Activated B cell treated with CpG ODN at 0.5 μM for 24 hours (primary cell): ENCODE data around the gene EFCAB11. TPM values are rescaled to one million over a fixed set of nuclear protein-coding genes. Genes with fewer than 3 reads are reported as not detected.

Experiments
- ATAC-seq: fragments of 200-7000 bp; cut with Tn5 transposase; one replicate; pipeline ENCODE4 v1.10.0; 2021; ENCODE audit warnings: low read depth, mild to moderate bottlenecking, moderate library complexity
- CTCF ChIA-PET: fragments of 350-600 bp; sonication (Branson Sonifier 250); formaldehyde crosslinking; loops from one replicate; lab custom pipeline; 2021; ENCODE audit warnings: antibody characterized with exemption; lab: Charles Lee
- POLR2A ChIA-PET: fragments of 350-600 bp; sonication (Branson Sonifier 250); formaldehyde crosslinking; loops from one replicate; lab custom pipeline; 2021; ENCODE audit warnings: antibody characterized with exemption; lab: Charles Lee
- DNase-seq: peaks from one replicate; pipeline ENCODE4 v3.0.0; 2022
- H3K27ac Mint-ChIP-seq: one replicate; pipeline ENCODE4 v1.8.0; 2020; ENCODE audit warnings: mixed read lengths
- H3K27me3 Mint-ChIP-seq: one replicate; pipeline ENCODE4 v1.8.0; 2021; ENCODE audit warnings: mixed read lengths
- H3K36me3 Mint-ChIP-seq: one replicate; pipeline ENCODE4 v1.8.0; 2021; ENCODE audit warnings: low read depth, mixed read lengths
- H3K4me1 Mint-ChIP-seq: one replicate; pipeline ENCODE4 v1.8.0; 2021; ENCODE audit warnings: mixed read lengths
- H3K4me3 Mint-ChIP-seq: one replicate; pipeline ENCODE4 v1.8.0; 2020; ENCODE audit warnings: mild to moderate bottlenecking, mixed read lengths
- H3K9me3 Mint-ChIP-seq: one replicate; pipeline ENCODE4 v1.8.0; 2020; ENCODE audit warnings: mixed read lengths
- CTCF ChIP-seq: fragments of 200-600 bp; IDR thresholded peaks from one replicate; pipeline ENCODE4 v1.8.0; 2022; ENCODE audit warnings: antibody characterized with exemption, mild to moderate bottlenecking
- intact Hi-C: fragments of 100-400 bp; cut with micrococcal nuclease; formaldehyde crosslinking; loops from one replicate; pipeline ENCODE4 v1.15.1; 2024
- total RNA-seq: library from RNA; stranded (reverse); gene quantifications from 2 replicates; pipeline ENCODE4 v1.2.3, GENCODE V29; 2022

EFCAB11 gene
- total RNA-seq, 1 donor from 2014 or later = 7.5 TPM

- Mint-ChIP-seq H3K27ac (peak overlapping the region; percentile 95), H3K27me3 (no peaks in the 10 kb centered on the region), H3K36me3 (peaks cover 46% of the 10 kb centered on the region), H3K4me3 (peak overlapping the region; percentile 99), H3K4me1 (peaks cover 36% of the 10 kb centered on the region), H3K9me3 (no peaks in the 10 kb centered on the region)
- no peak for TF ChIP-seq CTCF
- DNase-seq = no peak
- ATAC-seq = peak; percentile 8
- intact Hi-C loops = loop anchor here (1.0 to 10.0 kb wide), 14 partner anchors 236 to 1962 kb away; partner anchors contain the start of genes EML5, FOXN3, GALC and GPR65
- ChIA-PET CTCF (interaction anchor here (8.2 kb wide), 1 partner anchor 18 kb away, joined by 48 read pairs; no protein-coding TSS in a partner anchor), POLR2A (interaction anchor here (1.1 to 3.3 kb wide), 6 partner anchors 10 to 1962 kb away, joined by 3 to 26 read pairs (median 6); partner anchors contain the start of genes CALM1, EML5 and GALC)
Observed at GRCh38 chr14:89955022-89955744, 653 bp upstream of the EFCAB11 start.

GRCh38 chr14:89953602-89954001 lies 928 bp downstream of the EFCAB11 start:
- no peak for DNase-seq
- no peak for TF ChIP-seq CTCF
- H3K36me3 Mint-ChIP-seq = peaks cover 47% of the 10 kb centered on the region
- intact Hi-C loops = loop anchor here (1.0 to 10.0 kb wide), 11 partner anchors 14 to 1961 kb away; partner anchors contain the start of genes EML5, GALC, PPP4R3A and PSMC1
- no peaks in the 10 kb centered on the region for H3K27me3 Mint-ChIP-seq
- ChIA-PET CTCF (interaction anchor here (8.2 kb wide), 1 partner anchor 19 kb away, joined by 48 read pairs; no protein-coding TSS in a partner anchor), POLR2A (interaction anchor here (3.3 kb wide), 1 partner anchor 430 kb away, joined by 26 read pairs; no protein-coding TSS in a partner anchor)
- no peak overlapping the region for H3K27ac Mint-ChIP-seq
- peaks cover under 1% of the 10 kb centered on the region for H3K9me3 Mint-ChIP-seq
- peak overlapping the region; percentile 99 for H3K4me3 Mint-ChIP-seq
- no peak for ATAC-seq
- peaks cover 32% of the 10 kb centered on the region for H3K4me1 Mint-ChIP-seq

GRCh38 chr14:89952576-89952975 lies 2.0 kb downstream of the EFCAB11 start:
- H3K27ac Mint-ChIP-seq = no peak overlapping the region
- intact Hi-C loops = loop anchor here (10.0 kb wide), 2 partner anchors 1562 to 1568 kb away; partner anchors contain the start of genes PPP4R3A and SPATA7
- peaks cover 29% of the 10 kb centered on the region for H3K4me1 Mint-ChIP-seq
- peaks cover 3% of the 10 kb centered on the region for H3K9me3 Mint-ChIP-seq
- POLR2A ChIA-PET = no interaction called here
- DNase-seq (no peak), ATAC-seq (no peak)
- no peak overlapping the region for H3K4me3 Mint-ChIP-seq
- peaks cover 42% of the 10 kb centered on the region for H3K36me3 Mint-ChIP-seq
- H3K27me3 Mint-ChIP-seq = no peaks in the 10 kb centered on the region
- CTCF ChIA-PET = no interaction called here
- TF ChIP-seq CTCF = no peak

DNA sequence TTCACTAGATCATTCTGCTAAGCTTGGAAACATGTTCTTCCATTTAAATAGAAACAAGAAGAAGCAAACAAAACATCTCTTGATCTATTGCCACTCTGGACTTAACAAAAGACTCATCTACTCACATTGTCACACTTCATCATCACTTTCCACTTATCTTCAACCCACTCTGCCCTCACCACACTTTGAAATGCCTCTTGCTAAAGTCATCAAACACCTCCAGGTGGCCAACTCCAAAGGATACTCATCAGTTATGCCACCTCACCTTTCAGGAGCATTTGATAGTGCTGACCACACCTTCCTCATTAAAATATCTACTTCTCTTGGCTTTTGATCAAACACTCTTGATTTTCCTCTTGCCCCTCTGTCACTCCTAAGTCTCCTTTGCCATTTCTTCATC lies 7.2 kb downstream of the EFCAB11 start:
- H3K27ac Mint-ChIP-seq = no peak overlapping the region
- H3K4me3 Mint-ChIP-seq = no peak overlapping the region
- H3K27me3 Mint-ChIP-seq = no peaks in the 10 kb centered on the region
- ChIA-PET POLR2A (no interaction called here), CTCF (no interaction called here)
- no peaks in the 10 kb centered on the region for H3K4me1 Mint-ChIP-seq
- peaks cover 3% of the 10 kb centered on the region for H3K9me3 Mint-ChIP-seq
- intact Hi-C loops = no loop called here
- DNase-seq (no peak), ATAC-seq (no peak)
- TF ChIP-seq CTCF = no peak
- H3K36me3 Mint-ChIP-seq = peaks cover 30% of the 10 kb centered on the region

- no peaks in the 10 kb centered on the region for H3K9me3 Mint-ChIP-seq
- CTCF ChIA-PET = no interaction called here
- H3K4me1 Mint-ChIP-seq = no peaks in the 10 kb centered on the region
- no peak for ATAC-seq
- DNase-seq = no peak
- intact Hi-C loops = no loop called here
- no peak for TF ChIP-seq CTCF
- POLR2A ChIA-PET = no interaction called here
- no peak overlapping the region for H3K27ac Mint-ChIP-seq
- H3K4me3 Mint-ChIP-seq = no peak overlapping the region
- no peaks in the 10 kb centered on the region for H3K27me3 Mint-ChIP-seq
- peaks cover 7% of the 10 kb centered on the region for H3K36me3 Mint-ChIP-seq
Observed at GRCh38 chr14:89941830-89942377, 12.6 kb downstream of the EFCAB11 start.
